IPS DF 6.9 (cell line): ENCODE data around the gene NCK2.

Experiments used
- DNase-seq: peaks from one replicate; pipeline ENCODE4 v3.0.0-alpha.2; 2013; ENCODE audit warnings: low read depth, low spot score
- H3K27ac ChIP-seq: one replicate; pipeline ENCODE4 v1.5.1; 2013; ENCODE audit warnings: low read length, control low read depth
- H3K27me3 ChIP-seq: 2 replicates; pipeline ENCODE4 v1.6.1; 2013; ENCODE audit warnings: mild to moderate bottlenecking, low read length; ENCODE audit not compliant: control insufficient read depth, insufficient read depth
- H3K36me3 ChIP-seq: 2 replicates; pipeline ENCODE4 v1.6.1; 2013; ENCODE audit warnings: low read length; ENCODE audit not compliant: control insufficient read depth, insufficient read depth
- H3K4me1 ChIP-seq: 2 replicates; pipeline ENCODE4 v1.6.1; 2013; ENCODE audit warnings: low read length; ENCODE audit not compliant: control insufficient read depth, insufficient read depth
- H3K4me3 ChIP-seq: 2 replicates; pipeline ENCODE4 v1.5.1; 2013; ENCODE audit warnings: mild to moderate bottlenecking, low read length
- H3K9me3 ChIP-seq: 2 replicates; pipeline ENCODE4 v1.6.1; 2013; ENCODE audit warnings: low read length, inconsistent platforms; ENCODE audit not compliant: control insufficient read depth, insufficient read depth
- WGBS: extraction: QIAGEN DNeasy Blood & Tissue Kit; methylation state at CpG from one replicate; pipeline ENCODE4 v1.1.7; 2013; ENCODE audit warnings: mixed read lengths, missing lambda C conversion rate; ENCODE audit not compliant: insufficient read length, insufficient coverage; 5-methylcytosine and 5-hydroxymethylcytosine counted together

Gene NCK2

DNA sequence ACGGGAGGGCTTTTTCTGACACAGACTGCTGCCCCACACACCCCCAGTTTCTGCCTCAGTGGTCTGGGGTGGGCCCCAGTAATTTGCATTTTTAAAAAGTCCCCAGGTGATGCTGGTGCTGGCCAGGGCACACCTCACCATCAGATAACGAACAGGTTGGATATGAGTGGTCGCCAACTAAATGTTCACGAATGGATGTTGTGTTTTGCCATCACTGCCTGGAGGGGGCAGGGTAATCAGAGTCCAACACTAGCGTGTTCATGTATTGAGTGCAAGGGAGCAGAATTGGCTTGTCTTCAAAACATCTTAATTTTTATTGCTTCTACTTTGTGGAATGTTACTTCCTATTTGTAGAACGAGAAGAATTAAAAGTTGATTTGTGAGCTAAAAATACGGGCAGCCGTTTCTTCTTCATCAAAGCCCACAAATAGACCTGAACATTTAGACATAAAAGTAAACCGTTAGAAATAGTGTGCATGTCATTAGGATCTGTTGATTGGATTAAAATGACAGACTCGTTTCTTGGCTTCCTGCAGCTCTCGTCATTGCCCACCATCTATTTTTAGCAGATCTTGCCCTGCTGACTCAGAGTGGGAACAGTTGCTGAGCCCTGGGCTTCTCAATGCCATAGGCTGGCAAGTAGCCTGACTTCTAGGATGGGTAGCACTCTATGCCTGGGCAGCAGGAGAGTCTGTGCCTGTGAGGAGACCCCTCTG, 45.2 kb downstream of the NCK2 start:
- Histone ChIP-seq H3K36me3 (peaks cover 2% of the 10 kb centered on the region; the same call in 1 of the 2 replicates), H3K4me3 (no peak overlapping the region), H3K27ac (no peak overlapping the region), H3K27me3 (no peaks in the 10 kb centered on the region), H3K9me3 (no peaks in the 10 kb centered on the region), H3K4me1 (peaks cover 4% of the 10 kb centered on the region; the same call in 1 of the 2 replicates)
- WGBS, result no CpG with 5 or more reads among the region's 11 CpGs
- DNase-seq, result no peak

DNA sequence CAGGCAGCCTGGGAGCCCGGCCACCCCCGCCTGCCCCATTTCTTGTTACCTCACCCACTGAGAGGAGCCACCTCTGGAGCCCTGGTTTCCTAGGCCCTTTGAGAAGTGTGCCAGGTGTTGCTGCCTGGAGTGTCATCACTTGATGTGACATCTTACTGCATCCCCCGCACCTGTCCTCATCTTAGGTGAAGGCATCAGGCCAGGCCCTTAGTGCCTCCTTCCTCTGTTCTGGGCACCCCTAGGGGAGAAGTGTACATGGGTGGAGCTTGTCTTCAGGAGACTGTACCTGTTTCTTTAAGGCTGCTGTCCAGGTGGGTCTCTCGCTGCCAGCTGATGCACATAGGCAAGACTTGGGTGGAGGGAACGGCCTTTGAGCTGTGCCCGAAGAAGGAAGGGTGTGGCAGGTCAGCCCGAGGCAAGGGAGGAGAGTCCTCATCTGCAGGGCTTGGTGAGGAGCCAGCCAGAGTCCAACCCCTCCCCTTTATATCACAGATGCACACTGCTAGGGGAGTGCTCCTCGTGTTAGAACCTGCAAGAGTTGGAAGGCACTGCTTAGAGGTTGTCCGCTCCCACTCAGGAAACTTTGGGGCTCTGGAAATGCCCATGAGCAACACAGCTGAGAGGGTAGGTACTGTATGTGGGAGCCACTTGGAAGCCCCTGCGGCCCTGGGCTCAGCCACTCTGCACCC, 45.9 kb downstream of the NCK2 start:
- DNase-seq, result no peak

DNA sequence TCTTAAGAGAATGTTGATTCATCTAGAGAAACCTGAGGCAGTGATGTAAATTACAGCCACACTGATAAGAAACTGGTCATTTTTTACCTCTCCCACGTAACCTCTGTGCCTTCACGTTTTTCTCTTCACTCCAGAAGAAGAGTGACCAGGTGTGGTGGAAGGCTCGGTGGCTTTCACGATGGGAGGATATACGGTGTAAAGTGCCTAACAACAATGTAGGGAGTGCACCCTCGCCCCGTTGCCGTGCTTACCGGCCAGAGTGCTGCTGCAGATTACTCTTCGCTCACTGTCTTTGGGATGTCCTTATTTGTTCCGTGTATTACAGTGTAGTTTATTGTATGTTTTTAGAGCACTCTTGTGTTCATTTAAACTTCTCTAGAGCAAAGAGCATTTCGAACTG, 46.5 kb downstream of the NCK2 start:
- H3K4me3 ChIP-seq, result no peak overlapping the region
- no peak overlapping the region for H3K27ac ChIP-seq
- no peaks in the 10 kb centered on the region for H3K9me3 ChIP-seq
- H3K27me3 ChIP-seq, result no peaks in the 10 kb centered on the region
- peaks cover 2% of the 10 kb centered on the region; the same call in 1 of the 2 replicates for H3K36me3 ChIP-seq
- WGBS, result no CpG with 5 or more reads among the region's 12 CpGs
- H3K4me1 ChIP-seq, result peaks cover 7% of the 10 kb centered on the region
- DNase-seq, result no peak

More for the DNA sequence above, 45.9 kb downstream of the NCK2 start:
- no peak overlapping the region for H3K4me3 ChIP-seq
- H3K9me3 ChIP-seq, result no peaks in the 10 kb centered on the region
- H3K4me1 ChIP-seq, result peaks cover 7% of the 10 kb centered on the region
- H3K27me3 ChIP-seq, result no peaks in the 10 kb centered on the region
- peaks cover 2% of the 10 kb centered on the region; the same call in 1 of the 2 replicates for H3K36me3 ChIP-seq
- H3K27ac ChIP-seq, result no peak overlapping the region
- WGBS, result no CpG with 5 or more reads among the region's 10 CpGs

- H3K36me3 ChIP-seq, result no peaks in the 10 kb centered on the region
- H3K4me1 ChIP-seq, result peaks cover 8% of the 10 kb centered on the region
- no peaks in the 10 kb centered on the region for H3K9me3 ChIP-seq
- WGBS, result no CpG with 5 or more reads among the region's 7 CpGs
- no peak overlapping the region for H3K4me3 ChIP-seq
- DNase-seq, result no peak
- no peaks in the 10 kb centered on the region for H3K27me3 ChIP-seq
- no peak overlapping the region for H3K27ac ChIP-seq
These were observed 47.8 kb downstream of the NCK2 start for GRCh38 chr2:105792561-105792960.

- no peaks in the 10 kb centered on the region for H3K27me3 ChIP-seq
- no CpG with 5 or more reads among the region's 6 CpGs for WGBS
- no peaks in the 10 kb centered on the region for H3K9me3 ChIP-seq
- H3K36me3 ChIP-seq, result no peaks in the 10 kb centered on the region
- no peak overlapping the region for H3K4me3 ChIP-seq
- DNase-seq, result no peak
- H3K4me1 ChIP-seq, result peaks cover 8% of the 10 kb centered on the region
- H3K27ac ChIP-seq, result no peak overlapping the region
These were observed 48.7 kb downstream of the NCK2 start for GRCh38 chr2:105793196-105793975.

DNA sequence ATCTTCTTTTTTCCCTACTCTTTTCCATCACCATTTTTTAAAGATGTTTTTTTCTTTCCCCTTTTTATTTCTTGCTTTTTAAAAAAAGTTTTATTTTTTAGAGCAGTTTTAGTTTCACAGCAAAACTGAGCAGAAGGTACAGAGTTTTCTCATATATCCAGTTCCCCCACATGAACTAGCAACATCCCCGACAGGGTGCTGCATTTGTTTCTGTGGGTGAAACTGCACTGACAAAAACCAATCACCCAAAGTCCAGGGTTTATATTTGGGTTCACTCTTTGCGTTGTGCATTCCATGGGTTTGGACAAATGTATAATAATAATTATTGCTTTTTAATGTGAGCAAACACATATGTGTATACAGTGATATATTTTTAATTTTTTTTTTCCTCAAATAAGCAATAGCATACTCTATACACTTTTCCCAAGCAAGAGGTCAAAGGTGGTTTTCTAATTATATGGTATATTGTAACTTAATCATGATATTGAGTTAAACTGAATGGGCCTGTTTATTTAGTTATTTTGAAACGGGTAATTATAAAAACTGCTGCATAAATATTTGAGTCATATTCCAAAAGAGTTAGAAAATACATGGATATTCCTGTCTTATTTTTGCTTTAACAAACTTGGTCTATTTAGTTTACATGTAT, 50.3 kb downstream of the NCK2 start:
- H3K4me1 ChIP-seq, result peaks cover 6% of the 10 kb centered on the region; the same call in 1 of the 2 replicates
- H3K4me3 ChIP-seq, result no peak overlapping the region
- H3K9me3 ChIP-seq, result no peaks in the 10 kb centered on the region
- no peaks in the 10 kb centered on the region for H3K36me3 ChIP-seq
- DNase-seq, result no peak
- WGBS, result no CpG with 5 or more reads among the region's 3 CpGs
- H3K27me3 ChIP-seq, result no peaks in the 10 kb centered on the region
- H3K27ac ChIP-seq, result no peak overlapping the region

DNA sequence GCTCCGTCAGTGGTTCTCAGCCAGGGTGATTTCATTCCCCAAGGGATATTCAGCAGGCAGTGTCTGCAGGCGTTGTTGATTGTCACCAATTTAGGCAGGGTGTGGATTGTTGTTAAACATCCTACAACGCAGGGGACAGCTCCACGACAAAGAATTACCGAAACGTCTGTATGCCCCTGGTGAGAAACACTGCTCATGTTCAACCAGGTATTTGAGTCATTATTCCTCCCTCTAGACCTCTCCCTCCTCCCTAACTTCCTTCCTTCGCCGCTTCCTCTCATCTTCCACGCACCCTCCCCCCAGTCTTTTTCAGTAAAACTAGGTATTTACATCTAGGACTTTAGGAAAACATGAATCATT, 50.8 kb downstream of the NCK2 start:
- no peak for DNase-seq
- no CpG with 5 or more reads among the region's 9 CpGs for WGBS
- H3K36me3 ChIP-seq, result no peaks in the 10 kb centered on the region
- H3K4me3 ChIP-seq, result no peak overlapping the region
- no peaks in the 10 kb centered on the region for H3K9me3 ChIP-seq
- peaks cover 6% of the 10 kb centered on the region; the same call in 1 of the 2 replicates for H3K4me1 ChIP-seq
- H3K27ac ChIP-seq, result no peak overlapping the region
- no peaks in the 10 kb centered on the region for H3K27me3 ChIP-seq

DNA sequence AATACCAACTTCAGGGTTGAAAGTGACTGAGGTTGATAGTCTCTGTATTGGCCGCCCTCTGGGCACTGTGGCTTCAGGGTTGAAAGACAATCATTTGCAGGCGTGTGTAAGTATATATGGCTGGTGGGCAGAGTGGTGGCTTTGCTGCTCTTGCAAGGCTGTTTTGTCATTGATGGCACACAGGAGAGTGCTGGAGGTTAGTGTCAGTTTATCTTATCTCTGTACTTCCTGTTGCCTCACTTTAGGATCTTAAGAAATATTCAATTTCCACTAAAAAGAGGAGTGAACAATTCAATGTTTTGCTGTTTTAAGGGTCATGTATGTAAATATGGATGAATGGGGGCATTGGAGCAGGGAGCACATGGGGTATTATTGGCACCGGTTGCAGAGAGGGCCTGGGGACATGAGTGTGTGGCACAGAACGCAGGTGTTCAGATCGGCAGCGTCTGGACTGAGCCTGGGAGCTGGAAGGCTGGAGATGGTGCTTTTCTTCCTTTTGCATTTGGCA, 51.5 kb downstream of the NCK2 start:
- Histone ChIP-seq H3K27me3 (no peaks in the 10 kb centered on the region), H3K4me1 (peaks cover 6% of the 10 kb centered on the region; the same call in 1 of the 2 replicates), H3K27ac (no peak overlapping the region), H3K4me3 (no peak overlapping the region), H3K9me3 (no peaks in the 10 kb centered on the region), H3K36me3 (no peaks in the 10 kb centered on the region)
- DNase-seq, result no peak
- no CpG with 5 or more reads among the region's 6 CpGs for WGBS

DNA sequence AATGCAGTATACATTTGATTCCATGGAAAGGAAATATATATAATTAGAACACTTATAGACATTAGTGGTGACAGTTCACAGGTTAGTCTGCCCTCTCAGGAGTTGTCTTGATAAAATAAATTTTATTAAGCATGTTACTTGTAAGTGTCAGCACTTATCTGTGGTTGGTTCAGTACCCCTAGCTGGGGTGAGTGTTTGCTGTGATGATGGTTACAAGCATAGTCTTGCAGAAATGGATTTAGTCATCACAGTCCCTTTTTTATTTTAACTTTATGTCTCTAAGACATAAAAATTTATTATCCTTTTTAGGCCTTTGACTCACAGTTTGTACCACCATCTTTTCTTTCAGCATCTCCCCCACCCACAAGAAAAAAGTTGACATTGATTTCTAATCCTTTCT, 52.1 kb downstream of the NCK2 start:
- H3K27ac ChIP-seq, result no peak overlapping the region
- H3K9me3 ChIP-seq, result no peaks in the 10 kb centered on the region
- H3K36me3 ChIP-seq, result no peaks in the 10 kb centered on the region
- peaks cover 6% of the 10 kb centered on the region; the same call in 1 of the 2 replicates for H3K4me1 ChIP-seq
- H3K4me3 ChIP-seq, result no peak overlapping the region
- no peaks in the 10 kb centered on the region for H3K27me3 ChIP-seq
- DNase-seq, result no peak

- no peaks in the 10 kb centered on the region for H3K9me3 ChIP-seq
- no CpG with 5 or more reads among the region's 7 CpGs for WGBS
- no peaks in the 10 kb centered on the region for H3K36me3 ChIP-seq
- DNase-seq, result no peak
- no peaks in the 10 kb centered on the region for H3K27me3 ChIP-seq
- H3K4me3 ChIP-seq, result no peak overlapping the region
- H3K4me1 ChIP-seq, result peaks cover 7% of the 10 kb centered on the region; the same call in 1 of the 2 replicates
- no peak overlapping the region for H3K27ac ChIP-seq
These were observed 52.6 kb downstream of the NCK2 start for GRCh38 chr2:105797298-105797819.
